H1 (cell line): ENCODE results near the gene SLC9A5. TPM values are rescaled to one million over a fixed set of nuclear protein-coding genes. Genes with fewer than 3 reads are reported as not detected.

Source experiments
- JUN ChIP-seq: IDR thresholded peaks from 2 replicates; pipeline ENCODE4 v1.6.1; 2011; ENCODE audit warnings: low read depth, mild to moderate bottlenecking, improper control_type of control experiment, low read length
- POLR2AphosphoS5 ChIP-seq: IDR thresholded peaks from 2 replicates; pipeline ENCODE4 v1.6.1; 2011; ENCODE audit warnings: low read depth, low read length
- polyA plus RNA-seq, 7 experiments: library from polyadenylated mRNA; depleted of rRNA in 3 of 7; stranded (reverse) in 5 of 7; unstranded in 2 of 7; fragments of >200 nt in 5 of 7; fragments of 200-250 nt in 2 of 7; gene quantifications; 1 replicate in 5 of 7; 2 replicates in 1 of 7; 4 replicates in 1 of 7; pipeline versions ENCODE4 v1.2.1 to v1.2.3, GENCODE V29; 2011 to 2013; ENCODE audit warnings: missing spikeins in 2 of 7, mixed read lengths in 2 of 7
- total RNA-seq: library from RNA; stranded (reverse); fragmentation: NEBNext Ultra II Directional; extraction: Animal tissue kit (Norgen Biotek cat#: 25700); gene quantifications from 2 replicates; pipeline ENCODE4 v1.2.1, GENCODE V29; 2021
- TF ChIP-seq, protein P1 (sequence below): IDR thresholded peaks from 2 replicates; pipeline ENCODE4 v1.6.1; 2012; ENCODE audit warnings: inconsistent platforms

The SLC9A5 gene
- total and polyA plus RNA-seq, 2 of the 8 experiments (the other 6 are each of a cell fraction or from before 2014, with no cell fraction given) = 7.9 to 8.6 TPM

DNA sequence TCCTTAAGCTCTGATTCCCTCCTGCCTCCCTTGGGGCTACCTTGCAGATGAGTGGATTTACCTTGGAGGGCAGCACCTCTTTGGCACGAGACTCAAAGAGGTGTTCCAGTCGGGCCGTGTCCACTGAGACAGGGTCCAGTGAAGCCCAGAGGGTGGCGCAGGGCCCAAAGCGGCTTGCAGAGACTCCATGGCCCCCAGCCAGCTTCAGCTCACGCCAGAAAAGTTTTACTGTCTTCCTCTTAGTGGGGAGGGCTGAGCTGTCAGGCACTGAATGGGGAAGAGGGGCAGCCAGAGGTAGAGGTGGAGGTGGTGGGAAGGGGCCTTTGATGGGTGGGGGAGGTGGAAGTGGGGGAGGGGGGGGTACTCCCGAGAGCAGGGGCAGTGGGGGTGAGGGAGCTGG, 15.2 kb upstream of the SLC9A5 start (continued):
- TF ChIP-seq JUN (no peak), POLR2AphosphoS5 (no peak)
- TF ChIP-seq, protein P1, sequence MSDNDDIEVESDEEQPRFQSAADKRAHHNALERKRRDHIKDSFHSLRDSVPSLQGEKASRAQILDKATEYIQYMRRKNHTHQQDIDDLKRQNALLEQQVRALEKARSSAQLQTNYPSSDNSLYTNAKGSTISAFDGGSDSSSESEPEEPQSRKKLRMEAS = no peak
